GM10266 (cell line): ENCODE data around the gene CEMIP2.

Experiments
- DNase-seq: peaks from one replicate; pipeline ENCODE4 v3.0.0; 2012; ENCODE audit errors: extremely low spot score
- CTCF ChIP-seq: IDR thresholded peaks from 2 replicates; pipeline ENCODE4 v1.5.1; 2012; ENCODE audit warnings: mild to moderate bottlenecking, low read depth; ENCODE audit not compliant: control insufficient read depth, insufficient read depth; ENCODE audit errors: missing control alignments

Gene CEMIP2

DNA sequence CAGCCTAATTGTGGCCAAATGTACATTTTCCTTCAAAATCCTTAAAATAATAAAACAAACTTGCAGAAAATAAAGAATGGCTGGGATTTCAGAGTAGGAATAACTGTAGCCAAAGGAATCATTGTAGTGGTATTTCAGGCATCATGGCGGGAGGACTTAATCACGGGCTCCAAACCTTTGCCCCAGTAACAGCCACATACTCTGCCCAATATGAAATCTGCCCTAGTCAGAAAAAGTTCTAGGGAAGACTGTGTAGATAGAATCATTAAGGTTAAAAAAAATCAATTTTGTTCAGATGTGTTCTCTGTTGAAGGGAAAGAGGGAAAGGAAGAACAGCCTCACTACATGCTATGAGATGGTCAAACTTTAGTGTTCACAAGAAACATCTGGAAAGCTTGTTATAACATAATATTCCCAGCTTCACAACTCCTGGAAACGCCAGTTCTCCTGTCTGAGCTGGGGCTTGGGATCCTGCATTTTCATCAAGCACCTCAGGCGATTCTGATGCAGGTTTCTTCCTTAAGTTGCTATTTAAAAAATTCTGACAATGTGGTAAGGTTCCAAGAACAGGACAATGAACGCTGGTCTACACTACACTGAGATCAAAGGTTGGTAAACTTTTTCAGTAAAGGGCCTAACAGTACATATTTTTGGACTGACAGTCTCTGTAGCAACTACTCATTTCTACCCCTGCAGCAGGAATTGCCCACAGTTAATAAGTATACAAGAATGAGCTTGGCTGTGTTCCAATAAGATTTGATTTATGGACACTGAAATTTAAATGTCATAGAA lies 87.9 kb downstream of the CEMIP2 start:
- no peak for TF ChIP-seq CTCF
- DNase-seq, result no peak

DNA sequence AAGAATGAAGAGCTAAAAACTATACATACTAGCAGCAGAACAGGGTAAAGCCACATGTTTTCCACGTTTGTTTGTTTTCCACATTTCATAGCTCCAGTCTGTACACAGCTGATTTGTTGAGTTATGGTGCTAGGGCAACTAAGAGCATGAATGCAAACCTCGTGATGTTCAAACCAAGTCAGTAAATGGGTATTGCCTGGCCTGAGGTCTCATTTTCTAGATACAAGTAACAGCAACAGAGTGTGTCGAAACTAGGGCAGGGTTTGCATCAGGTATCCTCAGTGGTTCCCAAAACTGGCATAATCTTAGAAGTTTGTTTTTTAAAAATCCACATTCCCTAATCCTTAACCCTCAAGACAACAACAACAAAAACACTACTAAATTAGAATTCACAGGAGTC lies 89.3 kb downstream of the CEMIP2 start:
- no peak for TF ChIP-seq CTCF

DNA sequence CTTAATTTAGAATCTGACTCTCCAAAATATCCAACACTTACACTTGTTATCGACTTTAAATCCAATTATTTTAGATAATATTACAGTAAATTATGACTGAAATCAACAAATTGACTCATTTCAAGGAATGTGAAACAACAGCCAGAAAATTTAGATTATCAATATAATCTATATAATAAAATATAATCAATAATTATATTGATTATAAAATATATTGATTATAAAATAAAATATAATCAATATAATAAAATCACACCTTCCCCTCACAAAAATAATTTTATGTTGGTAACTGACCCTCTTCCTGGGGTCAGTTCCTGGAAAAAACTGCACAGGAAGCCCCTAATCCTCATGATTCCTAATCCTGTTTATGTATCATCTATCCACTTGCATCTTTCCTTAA lies 91.1 kb downstream of the CEMIP2 start:
- TF ChIP-seq CTCF, result no peak
- DNase-seq, result no peak

More for the DNA sequence above, 89.3 kb downstream of the CEMIP2 start:
- DNase-seq, result no peak

DNA sequence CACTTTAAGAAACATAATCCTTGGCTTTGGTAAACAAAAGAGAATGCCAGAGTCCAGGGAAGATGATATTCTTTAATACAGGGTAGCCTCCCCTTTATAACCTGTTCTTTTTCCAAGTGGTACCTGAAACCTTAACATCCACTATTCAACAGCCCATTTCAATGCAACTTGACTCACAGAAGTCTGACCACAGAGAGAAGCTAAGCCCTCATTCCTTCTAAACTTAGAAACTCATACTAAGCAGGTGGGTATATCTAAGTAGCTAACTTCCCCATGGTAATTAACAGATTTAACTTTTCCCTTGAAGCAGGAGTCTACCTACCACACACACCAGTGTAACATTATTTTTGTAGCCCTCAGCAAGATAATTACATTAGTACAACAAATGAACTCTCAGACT lies 91.9 kb downstream of the CEMIP2 start:
- no peak for TF ChIP-seq CTCF
- no peak for DNase-seq

GRCh38 chr9:71675857-71676165 lies 92.5 kb downstream of the CEMIP2 start:
- TF ChIP-seq CTCF, result no peak
- DNase-seq, result no peak

DNA sequence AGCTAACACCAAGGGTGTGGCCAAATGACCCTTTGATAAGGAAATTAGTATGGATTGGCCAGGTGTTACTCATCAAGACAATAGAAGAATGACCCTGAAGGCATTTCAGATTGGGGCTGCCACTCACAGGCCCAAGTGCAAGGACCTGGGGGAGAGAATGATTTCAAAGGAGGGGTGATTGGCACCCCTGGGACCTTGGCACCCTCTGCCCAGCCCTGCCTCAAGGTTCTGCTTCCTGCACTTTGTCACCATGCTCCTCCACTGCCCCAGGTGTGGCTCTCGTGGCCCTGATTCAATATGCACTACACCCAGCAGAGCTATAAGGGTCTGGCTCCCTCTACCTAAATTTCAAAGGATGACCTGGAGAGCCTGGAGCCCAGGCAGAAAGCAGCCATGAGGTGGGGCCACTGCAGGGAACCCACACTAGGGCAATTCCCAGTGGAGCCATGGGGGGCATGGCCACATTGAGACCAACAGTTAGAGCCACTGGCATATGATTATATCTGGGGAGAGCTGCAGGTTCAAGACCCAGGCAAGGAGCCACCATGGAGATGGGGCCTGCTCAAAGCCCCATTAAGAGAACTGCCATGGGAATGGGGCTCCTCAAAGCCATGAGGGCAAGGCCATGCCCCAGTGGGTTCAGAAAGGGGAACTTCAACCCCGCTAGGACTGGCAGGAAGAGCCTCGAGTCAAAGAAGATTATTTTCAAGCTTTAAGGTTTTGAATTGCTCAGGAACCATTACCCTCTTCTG lies 93.0 kb downstream of the CEMIP2 start:
- no peak for TF ChIP-seq CTCF
- DNase-seq, result no peak

DNA sequence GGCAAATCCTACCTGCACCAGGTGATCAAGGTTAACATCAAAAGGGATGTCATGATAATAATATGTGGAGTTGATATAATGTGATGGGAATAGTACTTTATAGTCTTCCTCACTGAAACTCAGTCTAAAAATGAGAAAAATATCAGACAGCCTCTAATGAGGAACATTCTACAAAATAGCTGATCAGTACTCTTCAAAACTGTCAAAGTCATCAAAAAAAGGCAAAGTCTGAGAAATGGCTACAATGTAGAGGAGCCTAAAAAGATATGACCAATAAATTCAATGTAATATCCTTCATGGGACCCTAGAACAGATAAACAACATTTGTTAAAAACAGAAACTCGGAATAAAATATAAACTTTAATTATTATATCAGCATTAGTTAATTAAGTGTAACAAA lies 95.7 kb downstream of the CEMIP2 start:
- DNase-seq, result no peak
- no peak for TF ChIP-seq CTCF
